ENCODE results near the gene CCDC116. TPM values are rescaled to one million over a fixed set of nuclear protein-coding genes. Genes with fewer than 3 reads are reported as not detected.

CCDC116 gene
- total and polyA plus RNA-seq, 10 of the 15 experiments (the other 5 are each of a cell fraction or from before 2014, with no cell fraction given): 0.04 to 0.18 (median 0.04) TPM; not detected in 6

- TF ChIP-seq, protein P1, sequence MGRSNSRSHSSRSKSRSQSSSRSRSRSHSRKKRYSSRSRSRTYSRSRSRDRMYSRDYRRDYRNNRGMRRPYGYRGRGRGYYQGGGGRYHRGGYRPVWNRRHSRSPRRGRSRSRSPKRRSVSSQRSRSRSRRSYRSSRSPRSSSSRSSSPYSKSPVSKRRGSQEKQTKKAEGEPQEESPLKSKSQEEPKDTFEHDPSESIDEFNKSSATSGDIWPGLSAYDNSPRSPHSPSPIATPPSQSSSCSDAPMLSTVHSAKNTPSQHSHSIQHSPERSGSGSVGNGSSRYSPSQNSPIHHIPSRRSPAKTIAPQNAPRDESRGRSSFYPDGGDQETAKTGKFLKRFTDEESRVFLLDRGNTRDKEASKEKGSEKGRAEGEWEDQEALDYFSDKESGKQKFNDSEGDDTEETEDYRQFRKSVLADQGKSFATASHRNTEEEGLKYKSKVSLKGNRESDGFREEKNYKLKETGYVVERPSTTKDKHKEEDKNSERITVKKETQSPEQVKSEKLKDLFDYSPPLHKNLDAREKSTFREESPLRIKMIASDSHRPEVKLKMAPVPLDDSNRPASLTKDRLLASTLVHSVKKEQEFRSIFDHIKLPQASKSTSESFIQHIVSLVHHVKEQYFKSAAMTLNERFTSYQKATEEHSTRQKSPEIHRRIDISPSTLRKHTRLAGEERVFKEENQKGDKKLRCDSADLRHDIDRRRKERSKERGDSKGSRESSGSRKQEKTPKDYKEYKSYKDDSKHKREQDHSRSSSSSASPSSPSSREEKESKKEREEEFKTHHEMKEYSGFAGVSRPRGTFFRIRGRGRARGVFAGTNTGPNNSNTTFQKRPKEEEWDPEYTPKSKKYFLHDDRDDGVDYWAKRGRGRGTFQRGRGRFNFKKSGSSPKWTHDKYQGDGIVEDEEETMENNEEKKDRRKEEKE (IDR thresholded peaks at IDR 0.05): no peak
- TF ChIP-seq, protein P2, sequence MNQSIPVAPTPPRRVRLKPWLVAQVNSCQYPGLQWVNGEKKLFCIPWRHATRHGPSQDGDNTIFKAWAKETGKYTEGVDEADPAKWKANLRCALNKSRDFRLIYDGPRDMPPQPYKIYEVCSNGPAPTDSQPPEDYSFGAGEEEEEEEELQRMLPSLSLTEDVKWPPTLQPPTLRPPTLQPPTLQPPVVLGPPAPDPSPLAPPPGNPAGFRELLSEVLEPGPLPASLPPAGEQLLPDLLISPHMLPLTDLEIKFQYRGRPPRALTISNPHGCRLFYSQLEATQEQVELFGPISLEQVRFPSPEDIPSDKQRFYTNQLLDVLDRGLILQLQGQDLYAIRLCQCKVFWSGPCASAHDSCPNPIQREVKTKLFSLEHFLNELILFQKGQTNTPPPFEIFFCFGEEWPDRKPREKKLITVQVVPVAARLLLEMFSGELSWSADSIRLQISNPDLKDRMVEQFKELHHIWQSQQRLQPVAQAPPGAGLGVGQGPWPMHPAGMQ (IDR thresholded peaks at IDR 0.05; ENCODE audit: borderline replicate concordance): no peak
- TF ChIP-seq ZNF592 (IDR thresholded peaks at IDR 0.05) (no peak), TAF1 (IDR thresholded peaks at IDR 0.05; ENCODE audit: borderline replicate concordance, low read depth, low read length) (no peak), SUPT20H (IDR thresholded peaks at IDR 0.05; ENCODE audit: borderline replicate concordance, control insufficient read depth, low read depth, low read length) (no peak)
Measured at GRCh38 chr22:21665047-21665851, 32.7 kb downstream of the CCDC116 start (continued).
